Cardiac septum (tissue), 1 donor: ENCODE results near the gene IGFBP7. TPM values are rescaled to one million over a fixed set of nuclear protein-coding genes. Genes with fewer than 3 reads are reported as not detected.
"Not testable (repeated sequence)": the region's sequence is repeated elsewhere in the genome, so short reads cannot be mapped to it uniquely, and the experiment has no call there.

Experiments
- DNase-seq: peaks from one replicate; pipeline ENCODE4 v3.0.0-alpha.2; 2020; ENCODE audit warnings: low spot score
- intact Hi-C: fragments of 100-400 bp; cut with DNase I; formaldehyde crosslinking; loops from one replicate; pipeline ENCODE4 v1.14.0; 2022
- total RNA-seq: library from RNA; stranded (reverse); fragmentation: NEBNext Ultra II Directional; extraction: Animal tissue kit (Norgen Biotek cat#: 25700); gene quantifications from one replicate; pipeline ENCODE4 v1.2.1, GENCODE V29; 2021
- donor health status: DM: no; HTN: no; CAD: no.

Gene IGFBP7
- total RNA-seq, 1 donor from 2014 or later = 739 TPM

GRCh38 chr4:57051524-57051923, 58.7 kb downstream of the IGFBP7 start:
- intact Hi-C loops = no loop called here
- DNase-seq = no peak

DNA sequence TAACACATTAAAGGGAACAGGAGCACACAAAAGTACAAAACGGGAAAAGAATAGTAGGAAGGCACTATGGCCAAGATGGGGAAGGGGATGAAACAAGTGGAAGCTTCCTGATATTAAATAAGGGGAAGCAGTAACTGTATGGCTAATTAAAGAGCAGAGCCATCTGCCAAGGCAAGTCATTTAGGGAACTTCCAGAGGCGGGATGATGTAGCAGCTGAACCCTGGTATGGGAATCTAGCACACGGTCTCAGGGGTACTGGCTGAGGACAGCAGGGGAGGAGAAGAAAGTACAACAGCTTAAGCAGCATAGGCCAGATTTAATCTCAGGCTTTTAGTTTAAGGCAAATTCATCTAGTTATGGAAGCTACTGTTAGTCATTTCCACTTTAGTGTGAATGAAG, 59.1 kb downstream of the IGFBP7 start:
- DNase-seq = no peak
- intact Hi-C loops = no loop called here

DNA sequence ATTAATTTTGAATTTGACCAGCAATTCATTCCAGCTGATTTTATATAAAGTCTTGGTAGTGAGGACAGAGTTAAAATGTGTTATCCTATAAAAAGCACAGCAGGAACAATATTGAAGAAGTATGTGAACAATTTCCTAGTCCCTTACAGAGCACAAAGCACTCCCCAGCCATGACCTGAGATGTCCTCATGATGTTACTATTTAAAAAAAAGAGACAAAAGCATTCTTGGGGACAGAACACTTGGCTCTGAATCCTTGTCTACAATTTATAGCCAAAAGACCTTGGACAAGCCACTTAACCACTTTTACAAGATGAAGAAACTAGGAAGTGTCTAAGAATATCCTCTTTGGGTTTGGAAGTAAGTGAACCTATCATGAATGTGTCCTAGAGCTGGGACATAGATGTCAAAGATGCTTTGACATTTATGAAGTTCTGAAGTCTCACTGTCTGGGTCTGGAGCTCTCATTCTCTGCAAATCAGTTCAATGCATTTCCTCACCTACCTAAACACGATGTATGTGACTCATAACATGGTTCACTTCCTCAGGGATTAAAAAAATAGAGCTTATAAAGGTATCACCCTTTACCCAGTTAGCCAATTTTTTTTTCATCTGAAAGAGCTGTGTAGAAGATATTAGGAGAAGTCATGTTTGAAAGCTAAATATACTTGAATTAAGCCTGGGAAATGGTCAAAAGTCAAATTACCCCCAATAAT, 61.4 kb downstream of the IGFBP7 start:
- intact Hi-C loops = no loop called here

DNA sequence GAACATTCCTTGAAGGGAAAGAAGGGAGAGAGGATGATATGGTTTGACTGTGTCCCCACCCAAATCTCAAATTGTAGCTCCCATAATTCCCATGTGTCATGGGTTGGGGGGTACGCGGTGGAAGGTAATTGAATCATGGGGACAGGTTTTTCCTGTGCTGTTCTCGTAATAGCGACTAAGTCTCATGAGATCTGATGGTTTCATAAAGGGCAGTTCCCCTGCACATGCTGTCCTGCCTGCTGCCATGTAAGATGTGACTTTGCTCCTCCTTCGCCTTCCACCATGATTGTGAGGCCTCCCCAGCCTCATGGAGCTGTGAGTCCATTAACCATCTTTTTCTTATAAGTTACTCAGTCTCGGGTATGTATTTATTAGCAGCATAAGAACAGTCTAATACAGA, 63.1 kb downstream of the IGFBP7 start:
- DNase-seq, intact Hi-C loops: not testable (repeated sequence)

More for the DNA sequence above, 61.4 kb downstream of the IGFBP7 start:
- no peak for DNase-seq

- no peak for DNase-seq
- intact Hi-C loops = loop anchor here (2.0 to 5.0 kb wide), 2 partner anchors 37 to 66 kb away; partner anchors contain the start of gene IGFBP7
Measured at GRCh38 chr4:57044996-57045395, 65.2 kb downstream of the IGFBP7 start.

DNA sequence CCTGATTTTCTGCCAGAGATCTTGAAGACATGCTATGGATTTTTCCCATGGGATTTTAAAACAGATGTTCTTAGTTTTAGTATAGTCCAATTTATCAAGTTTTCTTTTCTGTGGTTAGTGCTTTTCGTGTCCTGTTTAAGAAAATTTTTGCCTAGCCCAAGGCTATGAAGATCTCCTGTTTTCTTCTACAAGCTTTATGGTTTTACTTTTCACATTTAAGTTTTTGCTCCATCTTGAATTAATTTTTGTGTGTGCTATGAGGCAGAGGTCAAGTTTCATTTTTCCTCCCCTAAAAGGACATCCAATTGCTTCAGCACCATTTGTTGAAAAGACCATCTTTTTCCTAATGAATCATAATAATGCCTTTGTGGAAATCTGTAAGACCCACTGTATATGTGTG, 65.9 kb downstream of the IGFBP7 start:
- intact Hi-C loops = loop anchor here (2.0 to 5.0 kb wide), 2 partner anchors 38 to 67 kb away; partner anchors contain the start of gene IGFBP7
- DNase-seq = no peak

DNA sequence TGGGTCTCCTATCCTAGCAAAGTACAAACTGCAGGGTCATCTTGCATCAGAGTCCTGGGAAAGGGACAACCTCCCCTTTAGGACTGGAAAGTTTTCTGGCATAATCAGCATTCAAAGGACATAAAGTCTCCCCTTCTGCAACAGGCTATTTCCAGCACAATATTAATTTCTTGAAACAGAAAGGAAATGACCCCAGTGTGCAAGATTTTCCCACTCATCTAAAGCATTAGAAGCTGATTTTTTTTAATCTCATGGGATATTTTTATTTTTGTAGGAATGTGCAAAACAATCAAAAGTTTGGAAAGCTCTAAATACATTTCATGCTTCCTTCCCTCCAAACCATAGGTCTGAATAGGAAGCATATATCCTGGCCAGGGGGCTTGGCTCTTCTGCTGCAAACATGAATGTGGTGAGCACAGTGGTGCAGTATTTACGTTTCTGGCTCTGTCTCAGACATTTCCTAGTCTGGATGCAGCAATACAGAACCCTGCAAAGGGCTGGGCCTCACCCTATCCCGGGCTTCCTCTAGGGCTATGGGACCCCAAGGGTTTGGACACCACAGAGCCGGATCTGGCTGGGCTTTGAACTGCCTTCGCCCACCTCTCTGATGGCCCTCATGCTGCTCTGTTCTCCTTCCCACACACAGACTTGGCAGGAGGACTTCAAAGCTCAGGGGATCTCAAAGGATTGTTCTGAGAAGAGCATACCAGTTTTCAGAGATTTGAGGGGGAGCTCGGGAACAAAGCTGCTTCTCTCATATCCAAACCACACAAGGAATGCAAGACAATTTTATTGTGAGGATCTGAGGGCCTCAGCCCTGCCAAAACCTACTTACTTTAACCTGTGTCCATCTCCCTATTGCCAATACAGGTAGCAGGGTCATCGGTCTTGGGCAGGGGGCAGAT, 66.6 kb downstream of the IGFBP7 start:
- DNase-seq = no peak
- intact Hi-C loops = loop anchor here (2.0 to 5.0 kb wide), 3 partner anchors 21 to 67 kb away; partner anchors contain the start of gene IGFBP7

DNA sequence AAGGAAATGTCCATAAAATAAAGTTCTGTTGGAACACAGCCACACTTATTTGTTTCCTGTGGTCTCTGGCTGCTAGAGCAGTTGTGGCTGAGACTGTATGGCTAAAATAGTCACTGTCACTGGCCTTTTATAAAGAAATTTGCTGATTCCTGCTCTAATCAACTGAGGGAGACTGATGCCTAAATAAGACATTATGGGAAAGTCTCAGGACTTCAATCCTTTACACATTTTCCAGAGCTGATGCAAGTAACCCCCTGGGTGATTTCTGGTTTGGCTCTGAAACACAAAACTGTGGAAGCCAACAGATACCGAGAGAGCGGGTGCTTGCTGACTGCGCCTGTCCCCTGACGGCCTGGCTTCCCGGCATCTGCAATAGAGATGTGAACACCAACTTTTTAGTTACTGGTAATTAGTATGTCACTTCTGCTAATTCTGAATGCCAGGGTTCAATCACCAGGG, 67.4 kb downstream of the IGFBP7 start:
- intact Hi-C loops = loop anchor here (2.0 to 5.0 kb wide), 2 partner anchors 22 to 40 kb away; no protein-coding TSS in a partner anchor
- no peak for DNase-seq

DNA sequence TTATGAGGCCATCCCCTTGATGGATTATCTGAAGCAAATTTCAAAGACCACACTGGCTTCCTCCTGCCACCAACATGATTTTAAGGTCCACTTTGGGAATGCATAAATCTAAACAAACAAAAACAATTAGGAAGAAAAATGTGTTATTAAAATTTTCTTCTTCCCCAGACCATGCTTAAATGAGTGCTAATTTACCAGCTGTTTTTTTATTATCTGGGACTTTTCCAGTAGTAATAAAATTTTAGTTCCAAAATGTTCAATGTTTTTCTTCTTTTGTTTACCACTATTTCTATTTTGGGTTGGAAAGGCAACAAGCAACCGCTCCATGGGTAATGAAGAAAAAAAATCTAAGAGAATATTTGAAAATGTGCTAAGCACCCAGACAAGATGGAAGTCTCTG, 69.2 kb downstream of the IGFBP7 start:
- intact Hi-C loops = loop anchor here (5.0 kb wide), 1 partner anchor 41 kb away; no protein-coding TSS in a partner anchor
- no peak for DNase-seq

DNA sequence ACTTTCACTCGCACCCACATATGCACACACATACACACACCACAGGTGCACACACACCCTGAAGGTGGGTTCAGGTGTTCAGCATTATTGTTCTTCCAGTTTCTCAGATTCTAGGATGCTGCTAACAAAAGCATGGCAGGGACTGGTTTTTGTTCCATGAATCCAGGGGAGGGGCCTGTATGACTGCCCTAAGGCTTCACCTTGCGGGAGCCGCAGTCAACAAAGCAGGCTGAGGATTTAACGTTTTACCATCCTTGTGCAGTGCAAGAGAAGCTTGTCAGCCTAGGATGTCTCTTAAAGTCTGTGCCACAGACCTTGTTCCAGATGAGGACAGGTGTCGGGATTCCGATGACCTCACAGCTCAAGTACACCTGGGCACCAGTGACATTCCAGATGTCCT, 69.7 kb downstream of the IGFBP7 start:
- intact Hi-C loops = loop anchor here (5.0 kb wide), 1 partner anchor 42 kb away; no protein-coding TSS in a partner anchor
- no peak for DNase-seq

- intact Hi-C loops = loop anchor here (2.0 kb wide), 1 partner anchor 123 kb away; no protein-coding TSS in a partner anchor
Measured at GRCh38 chr4:57039345-57039744, 70.8 kb downstream of the IGFBP7 start.

GRCh38 chr4:57037982-57038604, 72.1 kb downstream of the IGFBP7 start:
- DNase-seq = no peak
- intact Hi-C loops = loop anchor here (2.0 kb wide), 1 partner anchor 125 kb away; no protein-coding TSS in a partner anchor

More at GRCh38 chr4:57039345-57039744, 70.8 kb downstream of the IGFBP7 start:
- DNase-seq = no peak

- DNase-seq = no peak
- intact Hi-C loops = no loop called here
Measured at GRCh38 chr4:57034520-57034919, 75.7 kb downstream of the IGFBP7 start.

- intact Hi-C loops = no loop called here
Measured at GRCh38 chr4:57023104-57023503, 87.1 kb downstream of the IGFBP7 start.

DNA sequence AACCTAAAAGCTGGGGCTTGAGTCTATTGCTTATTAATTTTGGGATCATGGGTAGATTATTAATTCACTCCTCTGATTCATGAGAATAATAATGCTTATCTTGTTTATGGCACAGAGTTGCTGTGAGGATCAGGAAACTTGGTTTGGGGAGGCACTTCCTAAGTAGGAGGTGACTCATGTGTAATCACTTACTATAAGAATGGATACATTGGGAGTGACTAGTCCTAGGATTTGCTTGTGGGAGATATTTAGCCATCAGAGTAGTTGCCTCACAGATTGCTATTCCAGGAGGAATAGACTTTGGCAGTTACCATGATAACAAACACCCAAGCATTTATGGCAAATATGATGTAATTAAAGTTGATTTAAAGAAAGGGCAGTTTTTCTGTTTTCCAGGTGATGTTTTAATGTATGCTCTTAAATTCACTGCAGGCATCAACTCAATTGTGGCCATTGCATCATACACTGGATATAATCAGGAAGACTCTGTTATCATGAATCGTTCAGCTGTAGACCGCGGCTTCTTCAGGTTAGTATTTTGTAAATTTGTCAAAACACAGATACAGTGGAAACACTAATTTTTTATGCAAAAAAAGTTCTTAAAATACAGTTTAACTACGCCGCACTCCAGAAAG, 89.6 kb downstream of the IGFBP7 start:
- DNase-seq = no peak
- intact Hi-C loops = no loop called here

More at GRCh38 chr4:57023104-57023503, 87.1 kb downstream of the IGFBP7 start:
- DNase-seq = no peak

DNA sequence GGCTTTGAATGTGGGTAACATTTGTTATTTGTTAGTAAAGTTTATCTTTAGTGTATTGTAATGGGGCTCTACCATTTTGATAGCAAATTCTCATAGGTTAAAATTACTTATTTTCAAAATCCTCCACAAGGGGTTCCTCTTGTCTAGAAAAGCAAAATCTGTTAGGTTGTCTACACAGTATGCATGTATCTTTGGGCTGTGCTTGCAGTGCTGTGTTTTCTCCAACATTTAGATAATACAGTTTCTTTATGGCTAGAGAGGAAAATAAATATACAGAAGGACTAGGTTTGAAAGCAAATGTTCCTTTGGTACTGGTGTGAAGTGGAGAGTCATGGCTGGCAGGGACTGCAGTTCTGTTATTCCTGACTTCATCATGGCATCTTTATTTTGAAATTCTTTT, 91.2 kb downstream of the IGFBP7 start:
- no peak for DNase-seq
- intact Hi-C loops = no loop called here

GRCh38 chr4:57013543-57014120, 96.6 kb downstream of the IGFBP7 start:
- intact Hi-C loops = no loop called here
- no peak for DNase-seq

DNA sequence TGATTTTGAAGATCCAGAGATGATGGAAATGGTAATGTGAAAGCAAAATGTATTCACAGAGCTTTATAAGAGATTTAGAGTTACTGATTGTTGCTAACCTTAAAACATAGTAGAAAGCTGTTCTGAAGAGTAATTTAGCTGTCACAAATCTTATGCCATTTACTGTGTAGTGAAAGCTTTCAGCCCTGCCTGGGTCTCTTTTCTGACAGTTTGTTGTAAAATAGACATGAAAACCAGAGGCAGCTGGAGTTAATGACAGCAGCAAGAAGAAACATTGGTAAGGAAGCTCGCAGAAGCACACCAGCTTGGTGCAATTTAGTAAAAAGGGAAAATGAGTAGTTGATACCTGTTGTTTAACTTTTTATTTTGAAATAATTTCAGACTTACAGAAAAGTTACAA, 110.4 kb downstream of the IGFBP7 start:
- intact Hi-C loops = no loop called here
- DNase-seq = no peak

DNA sequence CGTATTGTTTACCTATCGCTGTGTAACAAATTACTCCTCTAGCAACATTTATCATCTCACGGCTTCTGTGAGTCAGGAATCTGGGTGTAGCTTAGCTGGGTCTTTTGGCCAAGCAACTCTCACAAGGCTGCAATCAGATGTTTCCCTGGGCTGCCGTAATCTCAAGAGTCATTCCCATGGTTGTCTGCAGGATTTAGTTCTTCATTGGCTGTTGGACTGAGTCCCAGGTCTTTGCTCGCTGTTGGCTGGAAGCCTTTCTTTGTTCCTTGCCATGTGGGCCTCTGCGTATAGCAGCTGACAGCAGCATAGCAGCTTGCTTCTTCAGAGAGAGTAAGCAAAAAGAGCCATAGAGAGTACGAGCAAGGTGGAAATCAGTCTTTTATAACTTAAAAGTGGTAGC, 114.7 kb downstream of the IGFBP7 start:
- intact Hi-C loops = no loop called here
- DNase-seq = peak; percentile 79
